HEK293 (cell line): ENCODE data around the gene LARGE1.

ENCODE experiments used
- CTCF ChIA-PET: fragments of 350-600 bp; formaldehyde crosslinking; extraction: SDS; loops from one replicate; lab custom pipeline; 2021; ENCODE audit warnings: antibody characterized with exemption; lab: Yijun Ruan, JAX
- POLR2A ChIA-PET: fragments of 300-600 bp; formaldehyde crosslinking; extraction: SDS; loops from one replicate; lab custom pipeline; 2020; ENCODE audit warnings: antibody characterized with exemption, inconsistent platforms; lab: Yijun Ruan, JAX
- H3K27ac ChIP-seq: fragments of 200-500 bp; sonication (Bioruptor generic); 2 replicates; pipeline ENCODE4 v1.5.1; 2014; ENCODE audit warnings: low read depth, low read length, control low read depth, inconsistent platforms; ENCODE audit errors: extremely low read depth
- H3K36me3 ChIP-seq, 2 experiments: fragments of 200-500 bp in 1 of 2; sonication (Bioruptor generic) in 1 of 2; 1 replicate in 1 of 2; 2 replicates in 1 of 2; pipeline ENCODE4 v1.5.1; 2014 to 2017; ENCODE audit warnings: inconsistent platforms in 2 of 2, low read length in 2 of 2; ENCODE audit not compliant: control insufficient read depth in 2 of 2, insufficient read depth in 1 of 2
- H3K4me1 ChIP-seq: fragments of 200-500 bp; sonication (Bioruptor generic); 2 replicates; pipeline ENCODE4 v1.5.1; 2014; ENCODE audit warnings: mild to moderate bottlenecking, low read length, inconsistent platforms; ENCODE audit not compliant: control insufficient read depth, insufficient read depth
- H3K4me3 ChIP-seq: 2 replicates; pipeline ENCODE4 v1.5.1; 2011; ENCODE audit warnings: low read depth, mild to moderate bottlenecking, control low read depth, low read length, moderate library complexity
- H3K9me3 ChIP-seq: fragments of 200-500 bp; sonication (Bioruptor generic); 2 replicates; pipeline ENCODE4 v1.5.1; 2014; ENCODE audit warnings: low read depth, low read length, inconsistent platforms; ENCODE audit not compliant: control insufficient read depth, insufficient read depth
- BCL11A ChIP-seq: fragments of 450-650 bp; formaldehyde crosslinking; IDR thresholded peaks from 2 replicates; pipeline ENCODE4 v1.5.1; 2016; ENCODE audit warnings: low read depth, missing biosample characterization, missing genetic modification characterization
- EGR2 ChIP-seq: fragments of 450-650 bp; formaldehyde crosslinking; IDR thresholded peaks from 2 replicates; pipeline ENCODE4 v1.5.1; 2016; ENCODE audit warnings: low read depth, missing biosample characterization, missing genetic modification characterization
- HOXD13 ChIP-seq: sonication (generic); formaldehyde crosslinking; IDR thresholded peaks from 2 replicates; pipeline ENCODE4 v1.8.0; 2022; ENCODE audit warnings: missing genetic modification reagents, borderline replicate concordance
- KLF10 ChIP-seq: fragments of 450-650 bp; IDR thresholded peaks from 2 replicates; pipeline ENCODE4 v1.5.1; 2018; ENCODE audit warnings: missing biosample characterization, mild to moderate bottlenecking, missing genetic modification characterization
- KLF7 ChIP-seq: fragments of 450-650 bp; formaldehyde crosslinking; IDR thresholded peaks from 2 replicates; pipeline ENCODE4 v1.5.1; 2016; ENCODE audit warnings: missing biosample characterization, missing genetic modification characterization, borderline replicate concordance
- SCRT2 ChIP-seq: fragments of 450-650 bp; formaldehyde crosslinking; IDR thresholded peaks from 2 replicates; pipeline ENCODE4 v1.5.1; 2016; ENCODE audit warnings: missing biosample characterization, missing genetic modification characterization
- SP3 ChIP-seq: fragments of 450-650 bp; formaldehyde crosslinking; IDR thresholded peaks from 2 replicates; pipeline ENCODE4 v1.5.1; 2016; ENCODE audit warnings: missing biosample characterization, missing genetic modification characterization
- SP7 ChIP-seq: fragments of 450-650 bp; formaldehyde crosslinking; IDR thresholded peaks from 2 replicates; pipeline ENCODE4 v1.5.1; 2016; ENCODE audit warnings: missing biosample characterization, missing genetic modification characterization
- ZBTB1 ChIP-seq: fragments of 450-650 bp; formaldehyde crosslinking; IDR thresholded peaks from 2 replicates; pipeline ENCODE4 v1.5.1; 2016; ENCODE audit warnings: missing biosample characterization, missing genetic modification characterization
- ZBTB10 ChIP-seq: fragments of 450-650 bp; formaldehyde crosslinking; IDR thresholded peaks from 2 replicates; pipeline ENCODE4 v1.5.1; 2016; ENCODE audit warnings: missing biosample characterization, missing genetic modification characterization
- ZBTB48 ChIP-seq: fragments of 450-650 bp; formaldehyde crosslinking; IDR thresholded peaks from 2 replicates; pipeline ENCODE4 v1.5.1; 2016; ENCODE audit warnings: missing biosample characterization, missing genetic modification characterization
- ZNF311 ChIP-seq: fragments of 450-650 bp; formaldehyde crosslinking; IDR thresholded peaks from 2 replicates; pipeline ENCODE4 v1.5.1; 2017; ENCODE audit warnings: missing biosample characterization, missing genetic modification characterization, borderline replicate concordance
- ZNF354C ChIP-seq: fragments of 450-650 bp; formaldehyde crosslinking; IDR thresholded peaks from 2 replicates; pipeline ENCODE4 v1.5.1; 2016; ENCODE audit warnings: missing biosample characterization, missing genetic modification characterization, low read depth, borderline replicate concordance
- ZNF394 ChIP-seq: fragments of 450-650 bp; formaldehyde crosslinking; IDR thresholded peaks from 2 replicates; pipeline ENCODE4 v1.5.1; 2016; ENCODE audit warnings: missing biosample characterization, missing genetic modification characterization, mild to moderate bottlenecking, moderate library complexity, borderline replicate concordance
- ZNF423 ChIP-seq: fragments of 450-650 bp; formaldehyde crosslinking; IDR thresholded peaks from 2 replicates; pipeline ENCODE4 v1.5.1; 2016; ENCODE audit warnings: missing biosample characterization, missing genetic modification characterization
- ZNF521 ChIP-seq: fragments of 450-650 bp; formaldehyde crosslinking; IDR thresholded peaks from 2 replicates; pipeline ENCODE4 v1.5.1; 2017; ENCODE audit warnings: missing biosample characterization, mild to moderate bottlenecking, missing genetic modification characterization
- ZNF549 ChIP-seq: fragments of 450-650 bp; IDR thresholded peaks from 2 replicates; pipeline ENCODE4 v1.5.1; 2018; ENCODE audit warnings: missing biosample characterization, missing genetic modification characterization, mild to moderate bottlenecking, inconsistent platforms, moderate library complexity
- ZNF558 ChIP-seq: fragments of 450-650 bp; formaldehyde crosslinking; IDR thresholded peaks from 2 replicates; pipeline ENCODE4 v1.5.1; 2016; ENCODE audit warnings: missing biosample characterization, missing genetic modification characterization
- ZNF596 ChIP-seq: fragments of 450-650 bp; IDR thresholded peaks from 2 replicates; pipeline ENCODE4 v1.5.0; 2018; ENCODE audit warnings: missing biosample characterization, mild to moderate bottlenecking, missing genetic modification characterization, moderate library complexity
- ZNF626 ChIP-seq: fragments of 450-650 bp; sonication (Bioruptor Pico); formaldehyde crosslinking; IDR thresholded peaks from 2 replicates; pipeline ENCODE4 v1.5.1; 2018; ENCODE audit warnings: missing biosample characterization, missing genetic modification characterization, inconsistent platforms
- ZNF629 ChIP-seq: fragments of 450-650 bp; formaldehyde crosslinking; IDR thresholded peaks from 2 replicates; pipeline ENCODE4 v1.5.1; 2017; ENCODE audit warnings: missing biosample characterization, missing genetic modification characterization
- ZNF677 ChIP-seq: fragments of 450-650 bp; IDR thresholded peaks from 2 replicates; pipeline ENCODE4 v1.5.0; 2018; ENCODE audit warnings: missing biosample characterization, mild to moderate bottlenecking, missing genetic modification characterization, moderate library complexity
- ZSCAN16 ChIP-seq: fragments of 450-650 bp; formaldehyde crosslinking; IDR thresholded peaks from 2 replicates; pipeline ENCODE4 v1.5.1; 2016; ENCODE audit warnings: missing biosample characterization, missing genetic modification characterization
- TF ChIP-seq, protein P1 (sequence below): fragments of 450-650 bp; formaldehyde crosslinking; IDR thresholded peaks from 2 replicates; pipeline ENCODE4 v1.5.1; 2016; ENCODE audit warnings: missing biosample characterization, missing genetic modification characterization

Gene LARGE1

DNA sequence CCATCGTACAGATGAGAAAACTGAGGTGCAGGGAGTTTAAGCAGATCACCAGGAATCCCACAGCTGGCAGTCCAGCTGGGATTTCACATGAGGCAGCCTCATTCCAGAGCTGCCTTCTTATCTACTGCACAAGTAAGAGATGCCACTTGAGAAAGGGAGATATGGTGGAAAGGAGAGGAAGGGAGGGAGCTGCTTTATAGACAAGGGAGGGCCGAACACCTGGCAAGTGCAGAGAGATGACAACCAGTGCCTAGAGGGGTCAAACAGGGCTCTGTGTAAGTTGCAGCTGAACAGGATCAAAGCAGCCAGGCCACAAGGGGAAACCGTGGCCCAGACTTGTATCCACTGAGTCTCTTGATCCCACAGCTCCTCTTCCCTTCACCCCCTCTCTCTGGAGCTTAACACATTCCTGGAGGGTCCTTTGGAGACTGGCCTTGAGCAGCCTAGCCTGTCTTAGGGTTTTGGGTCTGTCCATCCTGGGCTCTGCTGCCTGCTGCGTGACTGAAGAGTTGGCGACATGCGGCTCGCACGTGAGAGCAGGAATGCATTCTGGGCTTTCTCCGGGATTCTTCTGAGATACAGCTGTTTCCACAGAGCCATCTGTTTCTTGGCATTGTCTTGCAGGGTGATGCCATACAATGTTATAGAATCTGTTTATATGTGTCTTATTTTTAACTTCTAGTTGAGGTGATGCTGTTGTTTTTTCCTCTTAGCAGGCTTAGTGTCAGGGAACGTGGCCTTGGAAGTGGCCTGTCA lies 593.6 kb downstream of the LARGE1 start:
- CTCF ChIA-PET = interaction anchor here (0.6 to 1.7 kb wide), 3 partner anchors 12 to 649 kb away, joined by 3 to 11 read pairs (median 3); no protein-coding TSS in a partner anchor

DNA sequence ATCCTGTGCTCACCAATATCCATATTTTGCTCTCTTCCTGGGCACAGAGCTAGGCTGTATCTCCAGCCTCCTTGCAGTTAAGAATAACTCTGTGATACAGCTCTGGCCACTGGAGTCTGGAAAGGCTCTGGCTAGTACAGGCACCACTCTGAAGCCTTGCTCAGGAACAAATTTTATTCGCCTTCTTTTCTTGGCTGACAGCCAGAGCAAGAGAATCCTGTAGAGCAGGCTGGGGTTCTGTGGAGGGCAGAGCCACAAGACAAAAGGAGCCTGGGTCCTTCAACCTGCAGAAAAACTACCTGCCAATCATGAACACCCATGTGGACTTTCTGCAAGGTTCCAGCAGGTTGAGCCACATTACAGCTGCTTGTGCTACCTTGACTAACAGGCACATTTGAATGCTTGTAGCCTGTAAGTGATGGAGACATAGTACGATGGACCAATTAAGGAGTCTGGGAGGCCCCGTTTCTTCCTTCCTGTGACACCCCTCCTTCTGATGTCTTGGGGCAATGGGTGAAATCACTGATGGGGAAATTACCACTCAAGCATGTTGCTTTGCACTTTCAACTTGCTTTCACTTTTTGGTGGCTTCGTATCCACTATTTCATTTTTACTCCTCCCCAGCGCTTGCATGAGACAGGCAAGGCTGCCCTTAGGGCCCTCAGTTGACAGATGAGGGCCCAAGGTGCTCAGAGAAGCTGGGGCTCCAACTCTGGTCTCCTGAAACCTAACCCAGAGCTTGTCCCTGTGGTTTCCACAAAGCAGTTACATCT lies 594.9 kb downstream of the LARGE1 start:
- Histone ChIP-seq H3K27ac (no peak overlapping the region), H3K4me1 (no peaks in the 10 kb centered on the region), H3K9me3 (no peaks in the 10 kb centered on the region)
- CTCF ChIA-PET = interaction anchor here (1.7 kb wide), 1 partner anchor 23 kb away, joined by 11 read pairs; no protein-coding TSS in a partner anchor
- no peak for TF ChIP-seq SP7 (tag by site-specific recombination)
- no peak for TF ChIP-seq KLF10 (tag by site-specific recombination)
- TF ChIP-seq ZBTB48 (tag by site-specific recombination) = no peak
- no peak for TF ChIP-seq SP3
- no peak for TF ChIP-seq ZNF629 (tag by site-specific recombination)
- TF ChIP-seq EGR2 (tag by site-specific recombination) = no peak
- TF ChIP-seq ZNF549 (tag by site-specific recombination) = no peak
- no peak for TF ChIP-seq ZNF311 (tag by site-specific recombination)
- TF ChIP-seq ZSCAN16 (tag by site-specific recombination) = no peak
- TF ChIP-seq ZNF423 (tag by site-specific recombination) = no peak
- TF ChIP-seq ZNF596 = no peak
- no peak for TF ChIP-seq BCL11A
- TF ChIP-seq, all 188 proteins: peak for 0
- Histone ChIP-seq H3K4me3 (no peak overlapping the region), H3K36me3 (no peaks in the 10 kb centered on the region)
- POLR2A ChIA-PET = no interaction called here

More for the DNA sequence above, 593.6 kb downstream of the LARGE1 start:
- POLR2A ChIA-PET = no interaction called here
- Histone ChIP-seq H3K36me3 (no peaks in the 10 kb centered on the region), H3K9me3 (no peaks in the 10 kb centered on the region), H3K27ac (no peak overlapping the region), H3K4me1 (no peaks in the 10 kb centered on the region), H3K4me3 (no peak overlapping the region)
- TF ChIP-seq ZNF558 (tag by site-specific recombination) (no peak), ZNF394 (tag by site-specific recombination) (no peak), SCRT2 (tag by site-specific recombination) (no peak)

GRCh38 chr22:33324228-33324627 lies 596.0 kb downstream of the LARGE1 start:
- ChIA-PET POLR2A (no interaction called here), CTCF (no interaction called here)
- no peak for TF ChIP-seq SCRT2 (tag by site-specific recombination)
- TF ChIP-seq, protein P1, sequence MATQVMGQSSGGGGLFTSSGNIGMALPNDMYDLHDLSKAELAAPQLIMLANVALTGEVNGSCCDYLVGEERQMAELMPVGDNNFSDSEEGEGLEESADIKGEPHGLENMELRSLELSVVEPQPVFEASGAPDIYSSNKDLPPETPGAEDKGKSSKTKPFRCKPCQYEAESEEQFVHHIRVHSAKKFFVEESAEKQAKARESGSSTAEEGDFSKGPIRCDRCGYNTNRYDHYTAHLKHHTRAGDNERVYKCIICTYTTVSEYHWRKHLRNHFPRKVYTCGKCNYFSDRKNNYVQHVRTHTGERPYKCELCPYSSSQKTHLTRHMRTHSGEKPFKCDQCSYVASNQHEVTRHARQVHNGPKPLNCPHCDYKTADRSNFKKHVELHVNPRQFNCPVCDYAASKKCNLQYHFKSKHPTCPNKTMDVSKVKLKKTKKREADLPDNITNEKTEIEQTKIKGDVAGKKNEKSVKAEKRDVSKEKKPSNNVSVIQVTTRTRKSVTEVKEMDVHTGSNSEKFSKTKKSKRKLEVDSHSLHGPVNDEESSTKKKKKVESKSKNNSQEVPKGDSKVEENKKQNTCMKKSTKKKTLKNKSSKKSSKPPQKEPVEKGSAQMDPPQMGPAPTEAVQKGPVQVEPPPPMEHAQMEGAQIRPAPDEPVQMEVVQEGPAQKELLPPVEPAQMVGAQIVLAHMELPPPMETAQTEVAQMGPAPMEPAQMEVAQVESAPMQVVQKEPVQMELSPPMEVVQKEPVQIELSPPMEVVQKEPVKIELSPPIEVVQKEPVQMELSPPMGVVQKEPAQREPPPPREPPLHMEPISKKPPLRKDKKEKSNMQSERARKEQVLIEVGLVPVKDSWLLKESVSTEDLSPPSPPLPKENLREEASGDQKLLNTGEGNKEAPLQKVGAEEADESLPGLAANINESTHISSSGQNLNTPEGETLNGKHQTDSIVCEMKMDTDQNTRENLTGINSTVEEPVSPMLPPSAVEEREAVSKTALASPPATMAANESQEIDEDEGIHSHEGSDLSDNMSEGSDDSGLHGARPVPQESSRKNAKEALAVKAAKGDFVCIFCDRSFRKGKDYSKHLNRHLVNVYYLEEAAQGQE = no peak
- TF ChIP-seq ZNF354C (tag by site-specific recombination) = no peak
- TF ChIP-seq ZBTB1 (tag by site-specific recombination) = no peak
- no peak for TF ChIP-seq ZNF626 (tag by site-specific recombination)
- TF ChIP-seq ZNF521 (tag by site-specific recombination) = no peak
- TF ChIP-seq KLF7 (tag by site-specific recombination) = no peak
- TF ChIP-seq HOXD13 = no peak
- TF ChIP-seq ZNF677 = no peak
- TF ChIP-seq ZBTB10 (tag by site-specific recombination) = no peak

More at GRCh38 chr22:33324228-33324627, 596.0 kb downstream of the LARGE1 start:
- Histone ChIP-seq H3K27ac (no peak overlapping the region), H3K4me3 (no peak overlapping the region), H3K4me1 (no peaks in the 10 kb centered on the region), H3K36me3 (no peaks in the 10 kb centered on the region), H3K9me3 (no peaks in the 10 kb centered on the region)
